CD4-positive, alpha-beta memory T cell (primary cell): ENCODE results near the gene DHPS. TPM values are rescaled to one million over a fixed set of nuclear protein-coding genes. Genes with fewer than 3 reads are reported as not detected.

ENCODE experiments used
- CTCF ChIA-PET: fragments of 350-600 bp; sonication (Branson Sonifier 250); formaldehyde crosslinking; loops from one replicate; lab custom pipeline; 2021; ENCODE audit warnings: inconsistent platforms; ENCODE audit not compliant: partially characterized antibody; lab: Charles Lee
- POLR2A ChIA-PET: fragments of 350-600 bp; sonication (Branson Sonifier 250); formaldehyde crosslinking; loops from one replicate; lab custom pipeline; 2021; ENCODE audit not compliant: partially characterized antibody; lab: Charles Lee
- DNase-seq, 5 donors: peaks; one replicate each; pipeline versions ENCODE4 v3.0.0 to v3.0.0-alpha.2; 2020 to 2022; ENCODE audit warnings: mixed read lengths in 1 of 5
- H3K27ac ChIP-seq: one replicate; pipeline ENCODE4 v1.7.0; 2013; ENCODE audit warnings: low read depth, low read length
- H3K27me3 ChIP-seq: 2 replicates; pipeline ENCODE4 v1.7.0; 2013; ENCODE audit warnings: mild to moderate bottlenecking, low read length, moderate library complexity; ENCODE audit not compliant: insufficient read depth
- H3K36me3 ChIP-seq: 2 replicates; pipeline ENCODE4 v1.7.0; 2013; ENCODE audit warnings: mild to moderate bottlenecking, low read length, moderate library complexity; ENCODE audit not compliant: insufficient read depth
- H3K4me1 ChIP-seq: 2 replicates; pipeline ENCODE4 v1.7.0; 2013; ENCODE audit warnings: mild to moderate bottlenecking, low read length, moderate library complexity; ENCODE audit not compliant: insufficient read depth
- H3K4me3 ChIP-seq, 2 donors: one replicate each; pipeline ENCODE4 v1.7.0; 2013; ENCODE audit warnings: low read length in 2 of 2, mild to moderate bottlenecking in 1 of 2
- H3K9me3 ChIP-seq, 2 donors: one replicate each; pipeline ENCODE4 v1.7.0; 2013; ENCODE audit warnings: low read length in 2 of 2, control low read depth in 1 of 2; ENCODE audit not compliant: control insufficient read depth in 1 of 2
- H3K27ac Mint-ChIP-seq, 7 donors: one replicate each; pipeline ENCODE4 v1.8.0; 2020 to 2021; ENCODE audit warnings: mixed read lengths in 7 of 7, mild to moderate bottlenecking in 6 of 7, inconsistent platforms in 3 of 7, moderate library complexity in 3 of 7
- H3K27me3 Mint-ChIP-seq, 2 donors: one replicate each; pipeline ENCODE4 v1.8.0; 2020 to 2021; ENCODE audit warnings: mixed read lengths in 2 of 2
- H3K36me3 Mint-ChIP-seq, 2 donors: one replicate each; pipeline ENCODE4 v1.8.0; 2020 to 2021; ENCODE audit warnings: mixed read lengths in 2 of 2, inconsistent platforms in 1 of 2, mild to moderate bottlenecking in 1 of 2
- H3K4me1 Mint-ChIP-seq, 4 donors: one replicate each; pipeline ENCODE4 v1.8.0; 2020 to 2021; ENCODE audit warnings: mixed read lengths in 4 of 4, mild to moderate bottlenecking in 1 of 4
- H3K4me3 Mint-ChIP-seq, 8 donors: one replicate each; pipeline ENCODE4 v1.8.0; 2020 to 2021; ENCODE audit warnings: mixed read lengths in 8 of 8, mild to moderate bottlenecking in 7 of 8, moderate library complexity in 6 of 8, inconsistent platforms in 3 of 8
- H3K9me3 Mint-ChIP-seq, 8 donors: one replicate each; pipeline ENCODE4 v1.8.0; 2020 to 2021; ENCODE audit warnings: mixed read lengths in 8 of 8, mild to moderate bottlenecking in 5 of 8, inconsistent platforms in 3 of 8, moderate library complexity in 1 of 8
- intact Hi-C: fragments of 100-400 bp; cut with micrococcal nuclease; formaldehyde crosslinking; loops from one replicate; pipeline ENCODE4 v1.15.1; 2023
- polyA plus RNA-seq, 2 donors: library from polyadenylated mRNA; unstranded; fragments of 300-500 nt; fragmentation: Illumina TruSeq; gene quantifications; one replicate each; pipeline ENCODE4 v1.2.3, GENCODE V29; 2021
- total RNA-seq, 2 experiments: library from RNA; stranded (reverse); gene quantifications; one replicate each; pipeline ENCODE4 v1.2.3, GENCODE V29; 2021

Gene DHPS
- total and polyA plus RNA-seq, 4 experiments from 2014 or later = 77.3 to 197 (median 143) TPM

GRCh38 chr19:12676928-12677327, 4.8 kb downstream of the DHPS start:
- POLR2A ChIA-PET = interaction anchor here (0.6 to 2.0 kb wide), 9 partner anchors 8 to 81 kb away, joined by 3 to 9 read pairs (median 4); partner anchors contain the start of genes GET3 and MAN2B1
- H3K27ac Mint-ChIP-seq = peak overlapping the region in 4 of 7 donors; percentile 26 to 64 (median 56)

GRCh38 chr19:12676384-12676792, 5.3 kb downstream of the DHPS start:
- Histone ChIP-seq H3K4me1 (peaks cover 24% of the 10 kb centered on the region), H3K36me3 (peaks cover 65% of the 10 kb centered on the region), H3K27me3 (no peaks in the 10 kb centered on the region), H3K9me3 (no peaks in the 10 kb centered on the region), H3K4me3 (no peak overlapping the region), H3K27ac (no peak overlapping the region)
- Mint-ChIP-seq H3K9me3 (no peaks in the 10 kb centered on the region), H3K36me3 (peaks cover 39 to 62% of the 10 kb centered on the region in 2 donors), H3K4me3 (peak overlapping the region in 3 of 8 donors; percentile 10 to 72 (median 34)), H3K4me1 (peaks cover 19 to 41% (median 30%) of the 10 kb centered on the region in 4 donors), H3K27me3 (no peaks in the 10 kb centered on the region), H3K27ac (peak overlapping the region in 6 of 7 donors; percentile 9 to 74 (median 59))
- ChIA-PET CTCF (interaction anchor here (0.6 to 3.0 kb wide), 17 partner anchors 9 to 227 kb away, joined by 3 to 15 read pairs (median 4); partner anchors contain the start of gene TRIR), POLR2A (interaction anchor here (0.9 to 2.0 kb wide), 6 partner anchors 9 to 81 kb away, joined by 3 to 9 read pairs (median 4); partner anchors contain the start of genes GET3 and MAN2B1)
- intact Hi-C loops = loop anchor here (1.0 kb wide), 1 partner anchor 84 kb away; no protein-coding TSS in a partner anchor
- peak; percentile 73 to 83 (median 75) for DNase-seq

More at GRCh38 chr19:12676928-12677327, 4.8 kb downstream of the DHPS start:
- Mint-ChIP-seq H3K9me3 (no peaks in the 10 kb centered on the region), H3K27me3 (no peaks in the 10 kb centered on the region), H3K4me1 (peaks cover 17 to 42% (median 31%) of the 10 kb centered on the region in 4 donors), H3K4me3 (peak overlapping the region in 2 of 8 donors; percentile 12 to 72), H3K36me3 (peaks cover 37 to 63% of the 10 kb centered on the region in 2 donors)
- Histone ChIP-seq H3K27ac (no peak overlapping the region), H3K36me3 (peaks cover 65% of the 10 kb centered on the region), H3K9me3 (no peaks in the 10 kb centered on the region), H3K4me3 (no peak overlapping the region), H3K27me3 (no peaks in the 10 kb centered on the region), H3K4me1 (peaks cover 24% of the 10 kb centered on the region)
- intact Hi-C loops = loop anchor here (1.0 kb wide), 1 partner anchor 83 kb away; no protein-coding TSS in a partner anchor
- no peak for DNase-seq
- CTCF ChIA-PET = interaction anchor here (0.6 to 3.0 kb wide), 16 partner anchors 9 to 170 kb away, joined by 3 to 15 read pairs (median 4); partner anchors contain the start of gene TRIR

GRCh38 chr19:12675940-12676339, 5.7 kb downstream of the DHPS start:
- peaks cover 35 to 58% of the 10 kb centered on the region in 2 donors for H3K36me3 Mint-ChIP-seq
- POLR2A ChIA-PET = interaction anchor here (1.2 to 2.0 kb wide), 4 partner anchors 10 to 82 kb away, joined by 4 to 9 read pairs (median 4); partner anchors contain the start of genes GET3 and MAN2B1
- CTCF ChIA-PET = interaction anchor here (0.6 to 3.0 kb wide), 10 partner anchors 10 to 227 kb away, joined by 3 to 15 read pairs (median 4); partner anchors contain the start of gene TRIR

GRCh38 chr19:12675399-12675798, 6.3 kb downstream of the DHPS start:
- Mint-ChIP-seq H3K4me3 (no peak overlapping the region), H3K9me3 (no peaks in the 10 kb centered on the region), H3K36me3 (peaks cover 34 to 56% of the 10 kb centered on the region in 2 donors), H3K27ac (peak overlapping the region in 1 of 7 donors; percentile 24), H3K4me1 (peaks cover 14 to 38% (median 25%) of the 10 kb centered on the region in 4 donors), H3K27me3 (no peaks in the 10 kb centered on the region)
- Histone ChIP-seq H3K27me3 (no peaks in the 10 kb centered on the region), H3K9me3 (no peaks in the 10 kb centered on the region), H3K27ac (no peak overlapping the region), H3K4me3 (no peak overlapping the region), H3K4me1 (peaks cover 24% of the 10 kb centered on the region), H3K36me3 (peaks cover 65% of the 10 kb centered on the region)
- intact Hi-C loops = no loop called here
- ChIA-PET POLR2A (interaction anchor here (1.3 to 2.0 kb wide), 2 partner anchors 28 to 36 kb away, joined by 3 to 9 read pairs; no protein-coding TSS in a partner anchor), CTCF (interaction anchor here (1.0 to 2.0 kb wide), 3 partner anchors 111 to 173 kb away, joined by 3 to 4 read pairs (median 4); no protein-coding TSS in a partner anchor)
- DNase-seq = no peak

More at GRCh38 chr19:12675940-12676339, 5.7 kb downstream of the DHPS start:
- H3K36me3 ChIP-seq = peaks cover 65% of the 10 kb centered on the region
- H3K27me3 ChIP-seq = no peaks in the 10 kb centered on the region
- no peaks in the 10 kb centered on the region for H3K9me3 ChIP-seq
- peaks cover 14 to 36% (median 26%) of the 10 kb centered on the region in 4 donors for H3K4me1 Mint-ChIP-seq
- H3K27ac Mint-ChIP-seq = peak overlapping the region in 3 of 7 donors; percentile 53 to 74 (median 64)
- no peak overlapping the region for H3K27ac ChIP-seq
- H3K9me3 Mint-ChIP-seq = no peaks in the 10 kb centered on the region
- no peaks in the 10 kb centered on the region for H3K27me3 Mint-ChIP-seq
- intact Hi-C loops = loop anchor here (1.0 kb wide), 1 partner anchor 84 kb away; no protein-coding TSS in a partner anchor
- peak in 1 of 5 donors; percentile 15 for DNase-seq
- H3K4me3 Mint-ChIP-seq = no peak overlapping the region
- peaks cover 23% of the 10 kb centered on the region for H3K4me1 ChIP-seq
- H3K4me3 ChIP-seq = no peak overlapping the region

GRCh38 chr19:12672744-12673143, 8.9 kb downstream of the DHPS start:
- intact Hi-C loops = loop anchor here (1.0 to 2.0 kb wide), 4 partner anchors 32 to 470 kb away; no protein-coding TSS in a partner anchor
- Mint-ChIP-seq H3K9me3 (no peaks in the 10 kb centered on the region), H3K36me3 (peaks cover 26 to 52% of the 10 kb centered on the region in 2 donors), H3K4me3 (no peak overlapping the region), H3K27me3 (no peaks in the 10 kb centered on the region), H3K27ac (peak overlapping the region in 1 of 7 donors; percentile 79), H3K4me1 (peaks cover 22 to 50% (median 36%) of the 10 kb centered on the region in 4 donors)
- Histone ChIP-seq H3K27me3 (no peaks in the 10 kb centered on the region), H3K27ac (no peak overlapping the region), H3K4me1 (peaks cover 35% of the 10 kb centered on the region), H3K4me3 (no peak overlapping the region), H3K9me3 (no peaks in the 10 kb centered on the region), H3K36me3 (peaks cover 44% of the 10 kb centered on the region)
- DNase-seq = no peak
- POLR2A ChIA-PET = interaction anchor here (0.5 to 1.6 kb wide), 5 partner anchors 9 to 340 kb away, joined by 3 to 5 read pairs (median 3); partner anchors contain the start of genes DHPS and FBXW9
- CTCF ChIA-PET = interaction anchor here (0.8 to 6.7 kb wide), 13 partner anchors 9 to 174 kb away, joined by 3 to 51 read pairs (median 6); partner anchors contain the start of gene DHPS

GRCh38 chr19:12670159-12670928, 11.3 kb downstream of the DHPS start:
- Mint-ChIP-seq H3K4me1 (peaks cover 20 to 60% (median 43%) of the 10 kb centered on the region in 4 donors), H3K27me3 (no peaks in the 10 kb centered on the region), H3K9me3 (no peaks in the 10 kb centered on the region), H3K36me3 (peaks cover 16 to 43% of the 10 kb centered on the region in 2 donors), H3K4me3 (peak overlapping the region; percentile 90 to 99 (median 96)), H3K27ac (peak overlapping the region; percentile 99 to 100 (median 100))
- no peaks in the 10 kb centered on the region for H3K9me3 ChIP-seq
- H3K27ac ChIP-seq = peak overlapping the region; percentile 98
- ChIA-PET CTCF (interaction anchor here (0.8 to 6.7 kb wide), 8 partner anchors 25 to 107 kb away, joined by 3 to 51 read pairs (median 6); partner anchors contain the start of genes ZNF490 and ZNF791), POLR2A (interaction anchor here (0.6 to 2.4 kb wide), 13 partner anchors 8 to 175 kb away, joined by 3 to 35 read pairs (median 4); partner anchors contain the start of genes DHPS, RNASEH2A, ZNF490 and ZNF791)
- no peak for DNase-seq
- no peaks in the 10 kb centered on the region for H3K27me3 ChIP-seq
- intact Hi-C loops = no loop called here
- H3K36me3 ChIP-seq = peaks cover 22% of the 10 kb centered on the region
- peaks cover 41% of the 10 kb centered on the region for H3K4me1 ChIP-seq
- peak overlapping the region; percentile 78 to 95 for H3K4me3 ChIP-seq
